HCT116 (cell line): ENCODE results near the gene ISCA1. TPM values are rescaled to one million over a fixed set of nuclear protein-coding genes. Genes with fewer than 3 reads are reported as not detected.

ENCODE experiments used
- ATAC-seq: fragments of 200-7000 bp; cut with Tn5 transposase; 2 replicates; pipeline ENCODE4 v1.9.1; 2020; ENCODE audit warnings: mild to moderate bottlenecking, moderate library complexity
- BruUV-seq: library from RNA; stranded (reverse); fragments of 400-500 nt; replicated peaks from 2 replicates; lab custom pipeline; 2021; lab: Mats Ljungman, UMichigan
- CTCF ChIA-PET: fragments of 300-600 bp; sonication (Branson Sonifier 250); formaldehyde crosslinking; loops from one replicate; lab custom pipeline; 2021; ENCODE audit warnings: antibody characterized with exemption; lab: Charles Lee
- POLR2A ChIA-PET: fragments of 300-600, 350-600 bp; sonication (Branson Sonifier 250); formaldehyde crosslinking; loops from one replicate; lab custom pipeline; 2021; ENCODE audit warnings: antibody characterized with exemption; lab: Charles Lee
- RAD21 ChIA-PET, 2 experiments: fragments of 300-600 bp; sonication (Branson Sonifier 250); formaldehyde crosslinking; loops; one replicate each; lab custom pipeline; 2023; ENCODE audit warnings: low total read pairs in 2 of 2; ENCODE audit not compliant: uncharacterized antibody in 2 of 2, unreplicated experiment in 2 of 2, low non-redundant PET in 1 of 2; lab: Charles Lee
- DNase-seq: peaks from one replicate; pipeline ENCODE4 v3.0.0-alpha.2; 2010; ENCODE audit warnings: low read depth, low spot score
- H2AFZ ChIP-seq: fragments of 200-600 bp; shearing (Covaris generic), sonication (generic); 2 replicates; pipeline ENCODE4 v1.6.1; 2017; ENCODE audit warnings: low read depth, mixed run types, mixed read lengths, antibody characterized with exemption, low read length; ENCODE audit not compliant: poor library complexity, severe bottlenecking
- H3K27ac ChIP-seq: 2 replicates; pipeline ENCODE4 v1.5.1; 2012; ENCODE audit warnings: low read depth, low read length
- H3K27me3 ChIP-seq: fragments of 200-600 bp; sonication (generic); 2 replicates; pipeline ENCODE4 v1.6.1; 2016; ENCODE audit warnings: mixed run types, low read length, mixed read lengths; ENCODE audit not compliant: insufficient read depth
- H3K36me3 ChIP-seq, 2 experiments: fragments of 200-500 bp in 1 of 2; fragments of 200-600 bp in 1 of 2; sonication (Bioruptor generic) in 1 of 2; sonication (generic) in 1 of 2; 2 replicates each; pipeline versions ENCODE4 v1.5.1 to v1.6.1; 2014 to 2016; ENCODE audit warnings: low read length in 2 of 2, inconsistent platforms in 1 of 2, mixed read lengths in 1 of 2, mixed run types in 1 of 2; ENCODE audit not compliant: insufficient read depth in 2 of 2, control insufficient read depth in 1 of 2
- H3K4me1 ChIP-seq, 2 experiments: fragments of 200-600 bp in 1 of 2; sonication (generic) in 1 of 2; 2 replicates each; pipeline versions ENCODE4 v1.5.1 to v1.6.1; 2012 to 2017; ENCODE audit warnings: low read length in 2 of 2, inconsistent platforms in 1 of 2, mild to moderate bottlenecking in 1 of 2, mixed read lengths in 1 of 2, mixed run types in 1 of 2, moderate library complexity in 1 of 2; ENCODE audit not compliant: insufficient read depth in 2 of 2, control insufficient read depth in 1 of 2
- H3K4me2 ChIP-seq: fragments of 200-600 bp; sonication (generic); 2 replicates; pipeline ENCODE4 v1.6.1; 2017; ENCODE audit warnings: mixed run types, low read length, mixed read lengths
- H3K4me3 ChIP-seq, 2 experiments: fragments of 200-600 bp in 1 of 2; sonication (generic) in 1 of 2; replicated peaks in 1 of 2; 2 replicates each; pipeline ENCODE4 v1.5.1; 2011 to 2016; ENCODE audit warnings: low read length in 2 of 2, control low read depth in 1 of 2, low read depth in 1 of 2, mild to moderate bottlenecking in 1 of 2, mixed read lengths in 1 of 2, mixed run types in 1 of 2
- H3K79me2 ChIP-seq: fragments of 200-600 bp; sonication (generic); 2 replicates; pipeline ENCODE4 v1.6.1; 2017; ENCODE audit warnings: mild to moderate bottlenecking, mixed run types, low read length, moderate library complexity, mixed read lengths; ENCODE audit not compliant: insufficient read depth
- H3K9ac ChIP-seq: fragments of 200-600 bp; sonication (generic); 2 replicates; pipeline ENCODE4 v1.6.1; 2016; ENCODE audit warnings: low read length, mixed read lengths
- H3K9me2 ChIP-seq: fragments of 200-600 bp; sonication (generic), shearing (Covaris generic); 2 replicates; pipeline ENCODE4 v1.6.1; 2017; ENCODE audit warnings: mixed run types, mild to moderate bottlenecking, moderate library complexity; ENCODE audit not compliant: insufficient read depth
- H3K9me3 ChIP-seq, 2 experiments: fragments of 200-500 bp in 1 of 2; fragments of 200-600 bp in 1 of 2; sonication (Bioruptor generic) in 1 of 2; sonication (generic) in 1 of 2; 2 replicates each; pipeline ENCODE4 v1.6.1; 2014 to 2017; ENCODE audit warnings: low read length in 2 of 2, mixed read lengths in 2 of 2, inconsistent platforms in 1 of 2, low read depth in 1 of 2, mild to moderate bottlenecking in 1 of 2, mixed run types in 1 of 2, moderate library complexity in 1 of 2; ENCODE audit not compliant: control insufficient read depth in 1 of 2, insufficient read depth in 1 of 2
- H4K20me1 ChIP-seq: fragments of 200-600 bp; sonication (generic), shearing (Covaris generic); 2 replicates; pipeline ENCODE4 v1.6.1; 2017; ENCODE audit warnings: mixed run types, mild to moderate bottlenecking, moderate library complexity; ENCODE audit not compliant: insufficient read depth
- CEBPB ChIP-seq: IDR thresholded peaks from 2 replicates; pipeline ENCODE4 v1.6.1; 2012; ENCODE audit warnings: low read depth
- EGR1 ChIP-seq: IDR thresholded peaks from 2 replicates; pipeline ENCODE4 v1.6.1; 2012; ENCODE audit warnings: low read depth
- ELF1 ChIP-seq: IDR thresholded peaks from 2 replicates; pipeline ENCODE4 v1.6.1; 2012; ENCODE audit warnings: low read depth, borderline replicate concordance
- EZH2 ChIP-seq: fragments of 200-600 bp; sonication (generic); IDR thresholded peaks from 2 replicates; pipeline ENCODE4 v1.6.1; 2017; ENCODE audit warnings: antibody characterized with exemption, mixed run types
- EZH2phosphoT487 ChIP-seq: fragments of 200-600 bp; IDR thresholded peaks from 2 replicates; pipeline ENCODE4 v1.6.1; 2018; ENCODE audit warnings: antibody characterized with exemption, borderline replicate concordance
- JUND ChIP-seq: IDR thresholded peaks from 2 replicates; pipeline ENCODE4 v1.6.1; 2012
- MAX ChIP-seq: IDR thresholded peaks from 2 replicates; pipeline ENCODE4 v1.6.1; 2012
- POLR2A ChIP-seq: IDR thresholded peaks from 2 replicates; pipeline ENCODE4 v1.7.0; 2011; ENCODE audit warnings: borderline replicate concordance; ENCODE audit not compliant: insufficient read depth, insufficient read length; ENCODE audit errors: extremely low read depth
- POLR2AphosphoS5 ChIP-seq: IDR thresholded peaks from 2 replicates; pipeline ENCODE4 v1.6.1; 2011; ENCODE audit warnings: mild to moderate bottlenecking, low read depth, low read length, moderate library complexity
- REST ChIP-seq: IDR thresholded peaks from 2 replicates; pipeline ENCODE4 v1.6.1; 2012; ENCODE audit warnings: low read depth
- SIN3A ChIP-seq: IDR thresholded peaks from 2 replicates; pipeline ENCODE4 v1.6.1; 2012; ENCODE audit warnings: low read depth
- SP1 ChIP-seq: IDR thresholded peaks from 2 replicates; pipeline ENCODE4 v1.6.1; 2012; ENCODE audit warnings: low read depth
- SRF ChIP-seq: IDR thresholded peaks from 2 replicates; pipeline ENCODE4 v1.6.1; 2012; ENCODE audit warnings: low read depth
- TCF7L2 ChIP-seq: IDR thresholded peaks from 2 replicates; pipeline ENCODE4 v1.7.0; 2011; ENCODE audit warnings: borderline replicate concordance, inconsistent platforms; ENCODE audit not compliant: insufficient read depth, insufficient read length; ENCODE audit errors: extremely low read depth
- ZBTB33 ChIP-seq: IDR thresholded peaks from 2 replicates; pipeline ENCODE4 v1.6.1; 2011; ENCODE audit warnings: mild to moderate bottlenecking, low read length, moderate library complexity; ENCODE audit not compliant: insufficient replicate concordance; ENCODE audit errors: extremely low read depth
- ZFX ChIP-seq: fragments of 450-650 bp; IDR thresholded peaks from 2 replicates; pipeline ENCODE4 v1.6.1; 2017
- ZNF274 ChIP-seq: fragments of 200-500 bp; sonication (Bioruptor generic); IDR thresholded peaks from 2 replicates; pipeline ENCODE4 v1.6.1; 2014; ENCODE audit warnings: mild to moderate bottlenecking, low read depth, low read length, inconsistent platforms
- intact Hi-C: fragments of 100-400 bp; cut with micrococcal nuclease; formaldehyde crosslinking; loops from 2 replicates; pipeline ENCODE4 v1.10.0; 2022
- total RNA-seq: library from RNA; stranded (reverse); gene quantifications from one replicate; pipeline ENCODE4 v1.2.1, GENCODE V29; 2021; ENCODE audit not compliant: unreplicated experiment

Gene ISCA1
- total RNA-seq, 1 experiment from 2014 or later: 25.7 TPM

- CTCF ChIA-PET: interaction anchor here (0.6 to 0.7 kb wide), 2 partner anchors 33 to 52 kb away, joined by 3 read pairs; no protein-coding TSS in a partner anchor
- no peak overlapping the region for H3K9ac ChIP-seq
- no TSS peak for BruUV-seq
- no peaks in the 10 kb centered on the region for H3K36me3 ChIP-seq
- no peak overlapping the region for H2AFZ ChIP-seq
- POLR2A ChIA-PET: no interaction called here
- TF ChIP-seq REST (no peak), EZH2phosphoT487 (no peak), TCF7L2 (no peak), SIN3A (no peak), JUND (no peak), ZNF274 (no peak), ZBTB33 (no peak), SRF (no peak), POLR2AphosphoS5 (no peak), ELF1 (no peak), POLR2A (no peak), EZH2 (no peak), CEBPB (no peak), MAX (no peak), ZFX (no peak), EGR1 (no peak), SP1 (no peak)
- TF ChIP-seq, all 23 proteins: peak for 0
- Histone ChIP-seq H3K27ac (no peak overlapping the region), H3K79me2 (no peaks in the 10 kb centered on the region), H3K4me2 (no peak overlapping the region), H3K9me3 (no peaks in the 10 kb centered on the region), H3K27me3 (no peaks in the 10 kb centered on the region), H4K20me1 (no peaks in the 10 kb centered on the region), H3K4me3 (no peak overlapping the region), H3K4me1 (no peaks in the 10 kb centered on the region), H3K9me2 (no peaks in the 10 kb centered on the region)
- RAD21 ChIA-PET: no interaction called here
- DNase-seq (no peak), ATAC-seq (no peak)
- intact Hi-C loops: no loop called here
Measured at GRCh38 chr9:86242071-86242470, 40.3 kb downstream of the ISCA1 start.
